ENCODE measurements around the gene GLIS1. TPM values are rescaled to one million over a fixed set of nuclear protein-coding genes. Genes with fewer than 3 reads are reported as not detected.

The GLIS1 gene
- total and polyA plus RNA-seq, 8 donors: 0.20 to 4.8 (median 0.55) TPM; not detected in 1

DNA sequence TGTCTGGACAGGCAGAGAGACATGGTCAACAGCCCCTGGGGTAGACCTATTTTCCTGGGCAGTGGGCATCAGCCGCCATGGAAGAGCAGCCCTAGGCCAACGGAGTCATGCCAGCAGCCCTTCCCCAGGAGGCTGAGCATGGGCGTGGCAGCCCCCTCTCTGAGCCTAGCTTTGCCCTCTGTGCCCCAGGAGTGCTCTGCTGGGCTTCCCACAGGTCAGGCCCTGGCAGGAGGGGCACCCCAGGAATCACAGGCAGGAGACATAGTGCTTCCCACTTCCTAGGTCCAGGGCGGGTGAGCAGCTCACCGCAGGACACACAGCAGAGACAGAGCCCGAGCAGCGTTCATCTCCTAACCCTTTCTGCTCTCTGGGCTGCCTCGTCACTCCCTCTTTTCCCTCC is 132.8 kb downstream of the GLIS1 start:
- TF ChIP-seq EP300 (IDR thresholded peaks at IDR 0.05): no peak
- no peak for TF ChIP-seq POLR2A (IDR thresholded peaks at IDR 0.05)
- TF ChIP-seq, protein P1, sequence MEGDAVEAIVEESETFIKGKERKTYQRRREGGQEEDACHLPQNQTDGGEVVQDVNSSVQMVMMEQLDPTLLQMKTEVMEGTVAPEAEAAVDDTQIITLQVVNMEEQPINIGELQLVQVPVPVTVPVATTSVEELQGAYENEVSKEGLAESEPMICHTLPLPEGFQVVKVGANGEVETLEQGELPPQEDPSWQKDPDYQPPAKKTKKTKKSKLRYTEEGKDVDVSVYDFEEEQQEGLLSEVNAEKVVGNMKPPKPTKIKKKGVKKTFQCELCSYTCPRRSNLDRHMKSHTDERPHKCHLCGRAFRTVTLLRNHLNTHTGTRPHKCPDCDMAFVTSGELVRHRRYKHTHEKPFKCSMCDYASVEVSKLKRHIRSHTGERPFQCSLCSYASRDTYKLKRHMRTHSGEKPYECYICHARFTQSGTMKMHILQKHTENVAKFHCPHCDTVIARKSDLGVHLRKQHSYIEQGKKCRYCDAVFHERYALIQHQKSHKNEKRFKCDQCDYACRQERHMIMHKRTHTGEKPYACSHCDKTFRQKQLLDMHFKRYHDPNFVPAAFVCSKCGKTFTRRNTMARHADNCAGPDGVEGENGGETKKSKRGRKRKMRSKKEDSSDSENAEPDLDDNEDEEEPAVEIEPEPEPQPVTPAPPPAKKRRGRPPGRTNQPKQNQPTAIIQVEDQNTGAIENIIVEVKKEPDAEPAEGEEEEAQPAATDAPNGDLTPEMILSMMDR (IDR thresholded peaks at IDR 0.05): no peak
- no peak for TF ChIP-seq POLR2AphosphoS5 (IDR thresholded peaks at IDR 0.05)
- H3K4me3 ChIP-seq: no peak overlapping the region
- DNase-seq: no peak
- no peaks in the 10 kb centered on the region for H3K4me1 ChIP-seq
- peaks cover 4 to 16% (median 13%) of the 10 kb centered on the region in 4 donors for H3K9me3 ChIP-seq
- no peaks in the 10 kb centered on the region for H3K27me3 ChIP-seq
- 70 to 87% (median 82%) methylated on average over 5 to 8 of the region's 8 CpGs for WGBS, 5 donors
- intact Hi-C loops (cut with DNase I; ENCODE audit: low total_unique reads): no loop called here
- H3K36me3 ChIP-seq: no peaks in the 10 kb centered on the region
- H3K27ac ChIP-seq: no peak overlapping the region

DNA sequence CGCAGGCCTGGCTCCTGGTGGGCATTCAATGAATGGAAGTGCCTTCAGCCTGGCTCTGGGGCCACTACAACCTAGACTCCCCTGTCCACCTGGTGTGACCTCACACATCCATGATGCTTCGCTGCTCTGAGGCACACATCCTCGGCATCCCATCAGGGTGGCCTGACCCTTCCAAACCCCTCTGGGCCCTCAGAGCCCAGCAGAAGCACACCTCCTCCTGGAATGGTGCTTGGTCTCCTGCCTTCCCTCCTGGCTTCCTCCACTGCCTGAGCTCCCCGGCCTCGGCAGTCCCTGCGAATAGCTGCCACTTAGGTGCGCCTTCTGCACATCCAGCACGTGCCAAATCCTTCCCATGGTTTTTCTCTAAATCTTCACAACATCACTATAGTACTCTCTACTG is 133.8 kb downstream of the GLIS1 start:
- Histone ChIP-seq H3K36me3 (no peaks in the 10 kb centered on the region), H3K27ac (no peak overlapping the region), H3K27me3 (no peaks in the 10 kb centered on the region), H3K4me1 (no peaks in the 10 kb centered on the region), H3K4me3 (no peak overlapping the region), H3K9me3 (peaks cover 0 to 6% (median 3%) of the 10 kb centered on the region in 4 donors)
- TF ChIP-seq EP300 (IDR thresholded peaks at IDR 0.05): no peak
- intact Hi-C loops (cut with DNase I; ENCODE audit: low total_unique reads): no loop called here
- WGBS, 5 donors: 87 to 90% (median 89%) methylated on average over 6 to 8 of the region's 8 CpGs
- DNase-seq: no peak

DNA sequence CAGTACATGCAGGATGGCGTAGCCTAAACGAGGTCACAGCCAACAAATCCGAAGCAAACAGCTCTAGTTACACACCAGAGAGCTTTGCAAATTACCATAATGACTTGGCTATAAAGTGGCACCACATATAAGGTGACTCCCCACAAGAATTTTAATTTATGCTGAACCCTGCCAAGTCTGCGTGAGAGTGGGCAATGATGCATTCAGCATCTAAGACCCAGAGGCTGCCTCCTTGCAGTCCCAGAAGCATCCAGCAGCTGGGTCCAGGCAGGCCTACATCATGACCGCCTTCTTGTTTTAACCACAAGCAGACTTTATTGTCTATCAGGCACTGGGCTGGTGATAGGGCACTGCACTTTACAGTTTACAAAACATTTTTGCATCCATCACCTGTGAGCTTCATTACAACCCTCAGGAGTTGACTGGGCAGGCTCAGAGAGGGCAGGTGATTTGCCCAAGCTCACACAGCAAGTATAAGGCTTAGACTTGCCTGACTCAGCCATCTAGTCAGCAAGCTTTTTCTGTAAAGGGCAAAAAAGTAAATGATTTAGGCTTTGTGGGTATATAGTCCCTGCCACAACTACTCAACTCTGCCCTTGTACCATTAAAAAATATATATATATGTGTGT is 134.6 kb downstream of the GLIS1 start:
- no peaks in the 10 kb centered on the region for H3K27me3 ChIP-seq
- no peaks in the 10 kb centered on the region for H3K36me3 ChIP-seq
- WGBS, 5 donors: 70 to 78% (median 72%) methylated on average over 3 to 5 of the region's 5 CpGs
- no peak for DNase-seq
- no peak overlapping the region for H3K27ac ChIP-seq
- intact Hi-C loops (cut with DNase I; ENCODE audit: low total_unique reads): no loop called here
- H3K4me1 ChIP-seq: no peaks in the 10 kb centered on the region
- H3K4me3 ChIP-seq: no peak overlapping the region
- no peak for TF ChIP-seq EP300 (IDR thresholded peaks at IDR 0.05)
- TF ChIP-seq POLR2A (IDR thresholded peaks at IDR 0.05): no peak
- no peak for TF ChIP-seq POLR2AphosphoS5 (IDR thresholded peaks at IDR 0.05)
- TF ChIP-seq, protein P1 (IDR thresholded peaks at IDR 0.05): no peak
- no peaks in the 10 kb centered on the region for H3K9me3 ChIP-seq

DNA sequence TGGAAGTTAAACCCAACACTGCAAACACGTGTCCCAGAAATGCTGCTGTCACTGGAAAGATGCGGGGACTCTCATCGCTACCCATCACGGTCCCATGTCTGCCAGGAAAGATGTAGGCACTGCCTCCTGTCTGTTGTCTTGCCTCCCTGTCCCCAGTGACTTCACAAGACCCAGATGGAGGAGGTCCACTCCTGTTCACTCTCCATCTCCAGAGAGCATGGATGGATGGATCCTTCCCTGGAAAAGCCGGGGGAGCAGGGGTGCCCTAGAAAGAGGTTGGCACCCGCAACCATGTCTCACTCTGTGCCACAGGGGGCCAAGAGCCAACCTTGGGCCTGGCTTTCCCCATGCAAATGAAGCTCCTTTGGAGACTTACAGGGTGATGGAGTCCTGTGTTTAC is 135.5 kb downstream of the GLIS1 start:
- Histone ChIP-seq H3K4me3 (no peak overlapping the region), H3K4me1 (no peaks in the 10 kb centered on the region), H3K9me3 (no peaks in the 10 kb centered on the region), H3K27ac (no peak overlapping the region), H3K36me3 (no peaks in the 10 kb centered on the region), H3K27me3 (no peaks in the 10 kb centered on the region)
- intact Hi-C loops (cut with DNase I; ENCODE audit: low total_unique reads): no loop called here
- DNase-seq: no peak
- TF ChIP-seq POLR2A (IDR thresholded peaks at IDR 0.05): no peak
- no peak for TF ChIP-seq EP300 (IDR thresholded peaks at IDR 0.05)
- TF ChIP-seq, protein P1 (IDR thresholded peaks at IDR 0.05): no peak
- no peak for TF ChIP-seq POLR2AphosphoS5 (IDR thresholded peaks at IDR 0.05)
- WGBS, 5 donors: 90 to 96% (median 93%) methylated on average over 6 of the region's 6 CpGs

All from stomach (tissue), 9 donors.